PC-3 (cell line): ENCODE data around the gene TPTE2. TPM values are rescaled to one million over a fixed set of nuclear protein-coding genes. Genes with fewer than 3 reads are reported as not detected.
"Not testable (repeated sequence)": the region's sequence is repeated elsewhere in the genome, so short reads cannot be mapped to it uniquely, and the experiment has no call there.

Experiments
- ATAC-seq: fragments of 200-7000 bp; cut with Tn5 transposase; 2 replicates; pipeline ENCODE4 v1.9.1; 2020; ENCODE audit warnings: mild to moderate bottlenecking, moderate library complexity
- BruUV-seq: library from RNA; stranded (reverse); fragments of 400-500 nt; replicated peaks from 2 replicates; lab custom pipeline; 2021; lab: Mats Ljungman, UMichigan
- CTCF ChIA-PET: fragments of 300-600 bp; sonication (Branson Sonifier 250); formaldehyde crosslinking; loops from one replicate; lab custom pipeline; 2022; ENCODE audit warnings: antibody characterized with exemption; lab: Charles Lee
- POLR2A ChIA-PET: fragments of 300-600 bp; sonication (Branson Sonifier 250); formaldehyde crosslinking; loops from one replicate; lab custom pipeline; 2022; ENCODE audit warnings: antibody characterized with exemption; ENCODE audit not compliant: unreplicated experiment; lab: Charles Lee
- DNase-seq: peaks from one replicate; pipeline ENCODE4 v3.0.0-alpha.2; 2015
- H2AFZ ChIP-seq: fragments of 300-600 bp; sonication (generic); 2 replicates; pipeline ENCODE4 v1.6.0; 2016; ENCODE audit warnings: antibody characterized with exemption, low read length
- H3F3A ChIP-seq: fragments of 300-600 bp; sonication (generic); one replicate; pipeline ENCODE4 v1.6.0; 2017; ENCODE audit warnings: antibody characterized with exemption, low read length, control low read depth, mild to moderate bottlenecking; ENCODE audit not compliant: unreplicated experiment
- H3K27ac ChIP-seq: fragments of 300-600 bp; sonication (generic); 2 replicates; pipeline ENCODE4 v1.5.1; 2016; ENCODE audit warnings: mild to moderate bottlenecking, low read length
- H3K27me3 ChIP-seq: fragments of 300-600 bp; sonication (generic); 2 replicates; pipeline ENCODE4 v1.6.1; 2016; ENCODE audit warnings: low read length, mixed read lengths
- H3K36me3 ChIP-seq: fragments of 300-600 bp; sonication (generic); 2 replicates; pipeline ENCODE4 v1.6.1; 2016; ENCODE audit warnings: low read depth, mixed run types, low read length, mixed read lengths
- H3K4me1 ChIP-seq: fragments of 300-600 bp; sonication (generic); 2 replicates; pipeline ENCODE4 v1.5.1; 2016; ENCODE audit warnings: low read length; ENCODE audit not compliant: insufficient read depth
- H3K4me2 ChIP-seq: fragments of 300-600 bp; sonication (generic); 2 replicates; pipeline ENCODE4 v1.6.0; 2016; ENCODE audit warnings: low read length
- H3K4me3 ChIP-seq: fragments of 300-600 bp; sonication (generic); 2 replicates; pipeline ENCODE4 v1.5.1; 2016; ENCODE audit warnings: mild to moderate bottlenecking, low read length, mixed read lengths
- H3K79me2 ChIP-seq: fragments of 300-600 bp; sonication (generic); 2 replicates; pipeline ENCODE4 v1.6.1; 2017; ENCODE audit warnings: low read length, mixed read lengths
- H3K9ac ChIP-seq: fragments of 300-600 bp; sonication (generic); 2 replicates; pipeline ENCODE4 v1.6.0; 2016; ENCODE audit warnings: mild to moderate bottlenecking, low read length
- H3K9me2 ChIP-seq: fragments of 300-600 bp; sonication (generic); replicated peaks from 2 replicates; pipeline ENCODE4 v1.6.1; 2016; ENCODE audit warnings: mixed run types, low read length, mixed read lengths
- H3K9me3 ChIP-seq: fragments of 300-600 bp; sonication (generic); 2 replicates; pipeline ENCODE4 v1.6.1; 2016; ENCODE audit warnings: low read length, mixed read lengths
- H4K20me1 ChIP-seq: fragments of 300-600 bp; sonication (generic); 2 replicates; pipeline ENCODE4 v1.6.1; 2016; ENCODE audit warnings: low read length, mixed read lengths
- intact Hi-C: fragments of 100-400 bp; cut with micrococcal nuclease; formaldehyde crosslinking; loops from 2 replicates; pipeline ENCODE4 v1.9.0; 2023
- total RNA-seq: library from RNA; depleted of rRNA; stranded (reverse); fragments of >200 nt; gene quantifications from 2 replicates; pipeline ENCODE4 v1.2.3, GENCODE V29; 2014

TPTE2 gene
- total RNA-seq, 1 experiment from 2014 or later, result not detected

- H3K36me3 ChIP-seq, H3K4me3 ChIP-seq, intact Hi-C loops, H3F3A ChIP-seq, H3K4me1 ChIP-seq, H4K20me1 ChIP-seq, H3K27ac ChIP-seq, H3K9ac ChIP-seq, H3K27me3 ChIP-seq, H3K9me3 ChIP-seq, H3K79me2 ChIP-seq, H3K9me2 ChIP-seq, ATAC-seq, H3K4me2 ChIP-seq, BruUV-seq, H2AFZ ChIP-seq, CTCF ChIA-PET, POLR2A ChIA-PET: not testable (repeated sequence)
- peak; percentile 4 for DNase-seq
Observed at GRCh38 chr13:19460126-19460525, 101.2 kb downstream of the TPTE2 start.

GRCh38 chr13:19439056-19439686, 122.2 kb downstream of the TPTE2 start:
- H4K20me1 ChIP-seq, POLR2A ChIA-PET, H3K4me3 ChIP-seq, ATAC-seq, BruUV-seq, H2AFZ ChIP-seq, H3K79me2 ChIP-seq, H3K9ac ChIP-seq, H3F3A ChIP-seq, H3K9me3 ChIP-seq, intact Hi-C loops, H3K36me3 ChIP-seq, H3K27me3 ChIP-seq, H3K9me2 ChIP-seq, H3K4me2 ChIP-seq, CTCF ChIA-PET, H3K27ac ChIP-seq, H3K4me1 ChIP-seq: not testable (repeated sequence)
- DNase-seq, result peak; percentile 65

GRCh38 chr13:19437780-19438179, 123.6 kb downstream of the TPTE2 start:
- H3K9me2 ChIP-seq, H3K9ac ChIP-seq, ATAC-seq, H2AFZ ChIP-seq, H4K20me1 ChIP-seq, H3K4me1 ChIP-seq, BruUV-seq, DNase-seq, H3K9me3 ChIP-seq, H3K27me3 ChIP-seq, H3F3A ChIP-seq, intact Hi-C loops, POLR2A ChIA-PET, H3K27ac ChIP-seq, CTCF ChIA-PET, H3K4me3 ChIP-seq, H3K79me2 ChIP-seq, H3K36me3 ChIP-seq, H3K4me2 ChIP-seq: not testable (repeated sequence)

- H3K9me3 ChIP-seq, H3K79me2 ChIP-seq, H3F3A ChIP-seq, H2AFZ ChIP-seq, H3K36me3 ChIP-seq, H3K4me1 ChIP-seq, H3K4me3 ChIP-seq, H3K9me2 ChIP-seq, DNase-seq, BruUV-seq, intact Hi-C loops, H3K27ac ChIP-seq, CTCF ChIA-PET, H3K27me3 ChIP-seq, H3K4me2 ChIP-seq, POLR2A ChIA-PET, H4K20me1 ChIP-seq, ATAC-seq, H3K9ac ChIP-seq: not testable (repeated sequence)
Observed at GRCh38 chr13:19422236-19422635, 139.1 kb downstream of the TPTE2 start.

GRCh38 chr13:19412494-19412893, 148.8 kb downstream of the TPTE2 start:
- H3K9me2 ChIP-seq, intact Hi-C loops, H3K36me3 ChIP-seq, H3K9me3 ChIP-seq, H3K27ac ChIP-seq, H3K4me2 ChIP-seq, BruUV-seq, H4K20me1 ChIP-seq, POLR2A ChIA-PET, H3K9ac ChIP-seq, H3F3A ChIP-seq, H3K79me2 ChIP-seq, H3K4me3 ChIP-seq, H3K27me3 ChIP-seq, CTCF ChIA-PET, DNase-seq, H2AFZ ChIP-seq, ATAC-seq, H3K4me1 ChIP-seq: not testable (repeated sequence)

- H3K4me2 ChIP-seq, H4K20me1 ChIP-seq, H3K27ac ChIP-seq, H3K9ac ChIP-seq, H3F3A ChIP-seq, H3K9me3 ChIP-seq, ATAC-seq, H3K4me3 ChIP-seq, H2AFZ ChIP-seq, H3K36me3 ChIP-seq, H3K79me2 ChIP-seq, intact Hi-C loops, H3K9me2 ChIP-seq, POLR2A ChIA-PET, CTCF ChIA-PET, BruUV-seq, H3K4me1 ChIP-seq, DNase-seq: not testable (repeated sequence)
- peaks cover 31% of the 10 kb centered on the region for H3K27me3 ChIP-seq
Observed at GRCh38 chr13:19382746-19383511, 178.4 kb downstream of the TPTE2 start.
